Mesenchymal stem cell (in vitro differentiated cells and primary cell): ENCODE data around the gene GTF2H2.
"Not testable (repeated sequence)": the region's sequence is repeated elsewhere in the genome, so short reads cannot be mapped to it uniquely, and the experiment has no call there.

Source experiments
- DNase-seq: peaks from one replicate; pipeline ENCODE4 v3.0.0-alpha.2; 2013
- H2AFZ ChIP-seq: one replicate; pipeline ENCODE4 v1.6.1; 2013; ENCODE audit warnings: low read depth, mild to moderate bottlenecking, control low read depth, inconsistent platforms, low read length, moderate library complexity
- H2AK5ac ChIP-seq: 2 replicates; pipeline ENCODE4 v1.6.1; 2013; ENCODE audit warnings: low read length, moderate library complexity, mild to moderate bottlenecking, inconsistent platforms; ENCODE audit not compliant: severe bottlenecking
- H2BK120ac ChIP-seq: one replicate; pipeline ENCODE4 v1.6.1; 2013; ENCODE audit warnings: low read depth, mild to moderate bottlenecking, inconsistent platforms, low read length, moderate library complexity
- H2BK12ac ChIP-seq, 2 experiments: one replicate each; pipeline ENCODE4 v1.6.1; 2013; ENCODE audit warnings: inconsistent platforms in 2 of 2, low read length in 2 of 2, mild to moderate bottlenecking in 2 of 2, moderate library complexity in 2 of 2, control low read depth in 1 of 2
- H2BK15ac ChIP-seq: one replicate; pipeline ENCODE4 v1.6.1; 2013; ENCODE audit warnings: mild to moderate bottlenecking, low read depth, inconsistent platforms; ENCODE audit not compliant: poor library complexity, severe bottlenecking
- H2BK5ac ChIP-seq: 2 replicates; pipeline ENCODE4 v1.6.1; 2013; ENCODE audit warnings: low read depth, mild to moderate bottlenecking, low read length, control low read depth, inconsistent platforms; ENCODE audit not compliant: poor library complexity, severe bottlenecking
- H3K14ac ChIP-seq, 2 experiments: one replicate each; pipeline ENCODE4 v1.6.1; 2013; ENCODE audit warnings: inconsistent platforms in 2 of 2, low read length in 2 of 2, control low read depth in 1 of 2, mild to moderate bottlenecking in 1 of 2, moderate library complexity in 1 of 2
- H3K18ac ChIP-seq, 2 experiments: one replicate each; pipeline ENCODE4 v1.6.1; 2013; ENCODE audit warnings: inconsistent platforms in 2 of 2, low read length in 2 of 2, control low read depth in 1 of 2, low read depth in 1 of 2, mild to moderate bottlenecking in 1 of 2
- H3K23ac ChIP-seq, 2 experiments: one replicate each; pipeline ENCODE4 v1.6.1; 2013; ENCODE audit warnings: inconsistent platforms in 2 of 2, low read length in 2 of 2, mild to moderate bottlenecking in 2 of 2, moderate library complexity in 2 of 2, control low read depth in 1 of 2
- H3K27ac ChIP-seq: 2 replicates; pipeline ENCODE4 v1.5.1; 2013; ENCODE audit warnings: mild to moderate bottlenecking, moderate library complexity, low read length, control low read depth, inconsistent platforms; ENCODE audit not compliant: poor library complexity, severe bottlenecking
- H3K27me3 ChIP-seq, 2 experiments: 2 replicates each; pipeline versions ENCODE4 v1.6.1 to v1.7.0; 2013; ENCODE audit warnings: low read length in 2 of 2, mild to moderate bottlenecking in 2 of 2, moderate library complexity in 2 of 2, control low read depth in 1 of 2, inconsistent platforms in 1 of 2; ENCODE audit not compliant: control insufficient read depth in 1 of 2, insufficient read depth in 1 of 2
- H3K36me3 ChIP-seq, 2 experiments: 2 replicates each; pipeline versions ENCODE4 v1.6.1 to v1.7.0; 2013; ENCODE audit warnings: low read length in 2 of 2, control low read depth in 1 of 2, inconsistent platforms in 1 of 2, low read depth in 1 of 2, mild to moderate bottlenecking in 1 of 2; ENCODE audit not compliant: insufficient read depth in 2 of 2, control insufficient read depth in 1 of 2
- H3K4ac ChIP-seq, 2 experiments: one replicate each; pipeline ENCODE4 v1.6.1; 2013; ENCODE audit warnings: inconsistent platforms in 2 of 2, low read length in 2 of 2, mild to moderate bottlenecking in 2 of 2, moderate library complexity in 2 of 2, control low read depth in 1 of 2, low read depth in 1 of 2
- H3K4me1 ChIP-seq: 2 replicates; pipeline ENCODE4 v1.6.1; 2013; ENCODE audit warnings: low read depth, low read length, control low read depth; ENCODE audit not compliant: control insufficient read depth, insufficient read depth
- H3K4me2 ChIP-seq: 2 replicates; pipeline ENCODE4 v1.6.1; 2013; ENCODE audit warnings: low read length, mild to moderate bottlenecking, inconsistent platforms; ENCODE audit not compliant: poor library complexity, severe bottlenecking
- H3K4me3 ChIP-seq, 2 experiments: 2 replicates each; pipeline versions ENCODE4 v1.5.1 to v1.7.0; 2013; ENCODE audit warnings: low read length in 2 of 2, mild to moderate bottlenecking in 2 of 2, control low read depth in 1 of 2, low read depth in 1 of 2; ENCODE audit not compliant: insufficient read depth in 1 of 2
- H3K79me1 ChIP-seq: replicated peaks from 2 replicates; pipeline ENCODE4 v1.6.1; 2013; ENCODE audit warnings: mild to moderate bottlenecking, control low read depth, low read length, inconsistent platforms; ENCODE audit not compliant: poor library complexity, severe bottlenecking
- H3K9ac ChIP-seq: 2 replicates; pipeline ENCODE4 v1.7.0; 2013; ENCODE audit warnings: mild to moderate bottlenecking, low read length, moderate library complexity
- H3K9me3 ChIP-seq: 2 replicates; pipeline ENCODE4 v1.7.0; 2013; ENCODE audit warnings: mild to moderate bottlenecking, low read length; ENCODE audit not compliant: control insufficient read depth
- H4K8ac ChIP-seq: one replicate; pipeline ENCODE4 v1.6.1; 2013; ENCODE audit warnings: inconsistent platforms, mild to moderate bottlenecking, low read length, moderate library complexity
- H4K91ac ChIP-seq: one replicate; pipeline ENCODE4 v1.6.1; 2013; ENCODE audit warnings: mild to moderate bottlenecking, low read length, inconsistent platforms
- WGBS: methylation state at CpG from one replicate; pipeline ENCODE4 v1.1.7; 2013; ENCODE audit warnings: mixed read lengths; 5-methylcytosine and 5-hydroxymethylcytosine counted together

The GTF2H2 gene

GRCh38 chr5:71084280-71085063 lies 17.0 kb upstream of the GTF2H2 start:
- H3K36me3 ChIP-seq, H3K79me1 ChIP-seq: not testable (repeated sequence)
- WGBS = no CpG with 5 or more reads among the region's 3 CpGs

GRCh38 chr5:71082898-71083297 lies 15.4 kb upstream of the GTF2H2 start:
- H2BK120ac ChIP-seq, H3K27me3 ChIP-seq, H3K4me2 ChIP-seq, H2BK15ac ChIP-seq, H2AK5ac ChIP-seq, H3K4ac ChIP-seq, H3K14ac ChIP-seq, H4K8ac ChIP-seq, H3K9ac ChIP-seq, H2BK5ac ChIP-seq, H3K23ac ChIP-seq, H3K79me1 ChIP-seq, H2AFZ ChIP-seq, H3K27ac ChIP-seq, DNase-seq, H3K9me3 ChIP-seq, H4K91ac ChIP-seq, H2BK12ac ChIP-seq, H3K4me1 ChIP-seq, H3K18ac ChIP-seq, H3K4me3 ChIP-seq, H3K36me3 ChIP-seq: not testable (repeated sequence)
- no CpG with 5 or more reads among the region's 7 CpGs for WGBS

More at GRCh38 chr5:71084280-71085063, 17.0 kb upstream of the GTF2H2 start:
- not testable (repeated sequence) for H4K91ac ChIP-seq, H3K9ac ChIP-seq, H3K18ac ChIP-seq, H2BK12ac ChIP-seq, H3K4me3 ChIP-seq, H3K23ac ChIP-seq, H2BK120ac ChIP-seq, H3K4ac ChIP-seq, H4K8ac ChIP-seq, DNase-seq, H3K14ac ChIP-seq, H2BK15ac ChIP-seq, H2AK5ac ChIP-seq, H2AFZ ChIP-seq, H3K9me3 ChIP-seq, H3K27me3 ChIP-seq, H3K4me2 ChIP-seq, H3K4me1 ChIP-seq, H3K27ac ChIP-seq, H2BK5ac ChIP-seq

GRCh38 chr5:71082340-71082739 lies 14.9 kb upstream of the GTF2H2 start:
- not testable (repeated sequence) for H3K4me3 ChIP-seq, H3K18ac ChIP-seq, H3K9ac ChIP-seq, H4K8ac ChIP-seq, H3K23ac ChIP-seq, H2AK5ac ChIP-seq, H2BK5ac ChIP-seq, H2AFZ ChIP-seq, H2BK120ac ChIP-seq, H2BK15ac ChIP-seq, DNase-seq, H2BK12ac ChIP-seq, H3K79me1 ChIP-seq, H3K9me3 ChIP-seq, H4K91ac ChIP-seq, H3K36me3 ChIP-seq, H3K27me3 ChIP-seq, H3K14ac ChIP-seq, H3K4me2 ChIP-seq, H3K27ac ChIP-seq, H3K4me1 ChIP-seq, H3K4ac ChIP-seq
- WGBS = no CpG with 5 or more reads among the region's 2 CpGs

GRCh38 chr5:71061322-71061721 lies 6.2 kb downstream of the GTF2H2 start:
- H3K4me1 ChIP-seq, H3K27me3 ChIP-seq, H3K4me2 ChIP-seq, H2BK5ac ChIP-seq, H2AK5ac ChIP-seq, H3K79me1 ChIP-seq, H3K4me3 ChIP-seq, H3K18ac ChIP-seq, H3K14ac ChIP-seq, H3K9me3 ChIP-seq, DNase-seq, H3K27ac ChIP-seq, H2BK15ac ChIP-seq, H2BK120ac ChIP-seq, H3K36me3 ChIP-seq, H4K8ac ChIP-seq, H3K4ac ChIP-seq, H2AFZ ChIP-seq, H3K9ac ChIP-seq, H2BK12ac ChIP-seq, H3K23ac ChIP-seq, H4K91ac ChIP-seq: not testable (repeated sequence)
- WGBS = no CpG with 5 or more reads among the region's 1 CpG
